GDM1 (cell line): ENCODE results near the gene PARD3.
"Not testable (repeated sequence)": the region's sequence is repeated elsewhere in the genome, so short reads cannot be mapped to it uniquely, and the experiment has no call there.

ENCODE experiments used
- DNase-seq: peaks from one replicate; lab custom pipeline; 2025; lab: John Stamatoyannopoulos, UW

PARD3 gene

DNA sequence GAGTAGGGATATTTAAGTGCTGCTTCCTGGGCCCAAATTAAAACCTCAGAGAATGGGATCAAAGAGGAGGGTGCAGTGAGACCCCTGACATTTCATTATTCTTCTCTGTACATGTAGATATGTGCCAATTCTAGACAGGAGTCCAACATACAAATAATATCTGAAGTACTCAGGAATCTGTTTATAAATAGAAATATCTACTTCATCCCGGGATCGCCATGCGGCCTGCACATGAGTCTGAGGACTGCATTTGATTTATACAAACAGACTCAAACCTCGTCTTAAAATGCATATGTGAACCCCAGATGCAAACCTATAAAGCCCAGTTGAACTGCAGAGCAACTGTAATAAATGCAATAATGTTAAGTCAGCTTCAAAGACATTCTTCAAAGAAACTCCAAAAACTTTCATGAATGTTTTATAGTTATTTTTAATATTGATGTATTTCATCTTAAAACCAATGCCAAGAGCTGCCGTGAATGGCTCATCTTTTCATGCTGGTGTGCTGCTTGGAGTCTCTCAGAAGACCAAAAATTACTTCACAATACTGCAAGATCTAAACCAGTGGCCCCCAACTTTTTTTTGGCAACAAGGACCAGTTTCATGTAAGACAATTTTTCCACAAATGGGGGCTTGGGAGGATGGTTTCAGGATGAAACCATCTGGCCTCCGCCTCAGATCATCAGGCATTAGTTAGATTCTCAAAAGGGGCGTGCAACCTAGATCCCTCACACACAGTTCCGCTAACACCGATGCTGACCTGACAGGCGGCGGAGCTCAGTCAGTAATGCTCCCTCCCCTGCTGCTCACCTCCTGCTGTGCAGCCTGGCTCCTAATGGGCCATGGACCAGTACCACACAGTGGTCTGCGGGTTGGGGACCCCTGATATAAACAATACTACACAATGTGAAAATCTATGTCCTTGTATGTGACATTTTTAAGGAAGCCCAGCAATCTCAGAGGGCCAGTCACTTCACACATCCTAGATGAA, 166.9 kb downstream of the PARD3 start:
- DNase-seq = no peak

DNA sequence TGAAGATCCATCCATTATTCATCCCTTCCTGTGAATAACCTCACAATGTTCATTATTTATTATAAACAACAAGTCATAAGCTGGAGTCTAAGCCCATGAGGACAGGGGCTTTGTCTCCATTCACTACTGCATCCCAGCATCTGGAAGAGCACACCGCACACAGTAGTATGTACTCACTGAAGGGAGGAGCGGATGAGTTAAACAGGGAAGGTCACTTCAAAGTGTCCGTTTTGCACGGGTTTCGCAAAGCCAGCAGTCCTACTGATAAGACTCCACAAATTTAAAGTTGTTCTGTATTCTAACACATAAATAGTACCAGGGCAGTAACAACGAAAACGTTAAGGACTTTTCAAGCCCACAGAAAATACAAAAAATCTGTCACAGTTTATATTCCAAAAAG, 167.9 kb downstream of the PARD3 start:
- no peak for DNase-seq

DNA sequence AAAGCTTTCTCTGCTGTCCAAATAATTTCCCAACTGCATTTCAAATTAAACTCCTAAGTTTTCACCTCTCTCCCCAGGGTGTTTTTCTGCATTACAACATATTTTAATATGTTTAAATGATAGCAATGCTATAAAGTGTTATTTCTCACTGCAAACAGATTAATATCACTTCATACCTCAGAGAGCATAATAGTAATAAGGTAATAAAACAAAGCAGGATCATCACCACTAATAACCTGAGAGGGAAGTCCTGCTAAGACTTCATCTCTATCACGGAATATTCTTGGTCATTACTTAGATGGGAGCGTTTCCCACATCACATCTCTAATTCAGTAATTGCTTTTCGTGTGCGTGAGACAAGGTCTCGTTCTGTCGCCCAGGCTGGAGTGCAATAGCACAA, 168.8 kb downstream of the PARD3 start:
- no peak for DNase-seq

DNA sequence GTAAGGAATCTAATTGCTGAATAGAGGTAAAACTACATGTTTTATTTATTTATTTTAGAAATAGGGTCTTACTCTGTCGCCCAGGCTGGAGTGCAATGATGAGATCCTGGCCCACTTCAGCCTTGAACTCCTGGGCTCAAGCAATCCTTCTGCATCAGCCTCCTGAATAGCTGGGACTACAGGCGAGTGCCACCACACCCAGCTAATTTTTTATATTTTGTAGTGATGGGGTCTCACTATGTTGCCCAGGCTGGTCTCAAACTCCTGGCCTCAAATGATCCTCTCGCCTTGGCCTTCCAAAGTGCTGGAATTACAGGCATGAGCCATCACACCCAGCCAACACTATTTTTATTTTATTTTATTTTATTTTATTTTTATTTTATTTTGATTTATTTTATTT, 170.3 kb downstream of the PARD3 start:
- DNase-seq = not testable (repeated sequence)

DNA sequence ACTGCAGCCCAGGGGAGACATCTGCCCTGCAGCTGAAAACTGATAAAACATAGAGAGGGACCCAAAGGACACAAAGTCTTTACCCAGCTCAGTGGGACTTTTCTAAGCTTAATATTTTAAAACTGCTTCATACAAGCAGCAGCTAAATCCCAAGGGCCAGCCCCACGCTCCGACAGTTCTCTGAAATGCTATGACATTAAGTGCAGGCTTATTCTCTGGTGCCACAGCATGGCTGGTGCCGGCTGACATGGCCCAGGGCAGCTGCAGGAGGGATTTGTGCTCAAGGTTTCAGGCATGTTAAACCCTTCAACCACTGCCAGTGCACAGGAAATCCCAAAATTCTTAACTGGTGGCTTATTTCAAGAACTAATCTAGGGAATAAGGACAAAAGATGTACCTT, 170.9 kb downstream of the PARD3 start:
- DNase-seq = no peak

DNA sequence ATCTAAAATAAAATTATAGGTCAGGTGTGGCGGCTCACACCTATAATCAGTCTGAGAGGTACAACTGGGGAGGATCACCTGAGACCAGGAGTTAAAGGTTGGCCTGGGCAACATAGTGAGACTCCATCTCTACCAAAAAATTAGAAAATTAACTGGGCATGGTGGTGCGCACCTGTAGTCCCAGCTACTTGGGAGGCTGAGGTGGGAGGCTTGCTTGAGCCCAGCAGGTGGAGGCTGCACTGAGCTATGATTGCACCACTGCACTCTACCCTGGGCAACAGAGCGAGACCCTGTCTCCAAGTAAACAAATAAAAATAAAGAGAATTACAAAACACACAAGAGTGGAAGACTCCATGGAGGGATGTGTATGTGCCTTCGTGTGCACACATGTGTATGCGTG, 171.5 kb downstream of the PARD3 start:
- no peak for DNase-seq

DNA sequence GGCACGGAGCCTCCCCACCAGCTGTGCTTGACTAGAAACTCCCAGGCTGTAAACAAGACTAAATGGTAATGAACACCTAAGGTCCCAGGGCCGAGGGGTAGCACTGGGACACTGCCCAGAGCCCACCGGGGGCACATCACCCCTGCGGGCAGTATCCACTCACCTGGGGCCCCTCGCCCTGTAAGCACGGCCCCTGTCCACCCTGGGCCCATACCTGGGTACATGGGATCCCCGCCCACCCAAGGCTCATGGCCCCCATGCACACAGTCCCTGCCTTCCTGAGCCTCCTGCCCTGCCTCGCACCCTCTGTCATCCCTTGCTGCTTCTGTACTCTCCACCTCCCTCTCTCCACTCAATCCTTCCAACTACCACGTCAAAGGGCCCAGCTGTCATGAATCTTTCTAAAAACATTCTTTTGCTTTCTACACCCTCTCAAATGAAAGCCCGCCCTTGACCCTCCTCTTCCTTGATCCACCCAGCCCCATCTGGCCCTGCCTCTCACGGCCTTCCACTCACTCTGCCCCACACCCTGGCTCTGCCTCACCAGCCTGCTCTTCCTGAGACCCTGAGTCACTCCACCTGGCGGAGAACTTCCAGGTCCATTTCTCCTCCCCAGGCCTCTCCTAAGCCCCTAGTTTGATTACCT, 173.1 kb downstream of the PARD3 start:
- no peak for DNase-seq

DNA sequence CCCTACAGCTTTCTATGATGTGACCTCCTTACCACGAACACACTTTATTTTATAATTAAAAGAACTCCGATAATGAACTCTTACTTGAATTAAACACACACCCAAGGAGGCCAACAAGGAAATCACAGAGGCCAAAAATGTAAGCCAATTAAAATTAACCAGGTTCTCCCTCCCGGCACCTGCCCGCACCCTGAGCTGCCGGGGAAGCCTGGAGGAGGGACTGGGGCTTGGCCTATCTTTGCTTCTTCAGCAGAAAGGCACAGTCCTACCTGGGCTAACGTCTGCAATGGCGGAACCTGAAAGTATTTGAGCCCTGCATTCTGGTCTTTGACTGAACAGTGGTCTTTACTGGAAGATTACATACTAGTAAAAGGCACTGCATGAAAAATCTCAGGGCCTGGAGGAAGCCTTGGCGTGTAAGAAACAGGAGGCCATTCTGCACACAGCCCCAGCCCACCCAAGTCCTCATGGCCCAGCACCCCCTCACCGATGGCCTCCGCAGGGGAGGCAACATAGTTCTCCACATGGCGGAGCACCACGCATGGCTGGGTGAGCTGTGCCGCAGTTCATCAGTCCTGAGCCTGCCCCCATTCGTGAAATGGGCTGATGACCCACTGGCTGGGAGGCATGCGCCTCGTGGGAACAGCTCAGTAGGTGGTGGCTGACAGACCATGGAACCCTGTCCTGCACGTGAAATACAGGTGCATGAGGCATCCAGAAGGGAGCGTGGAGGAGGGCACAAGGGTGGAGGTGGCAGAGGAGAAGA, 173.8 kb downstream of the PARD3 start:
- no peak for DNase-seq

DNA sequence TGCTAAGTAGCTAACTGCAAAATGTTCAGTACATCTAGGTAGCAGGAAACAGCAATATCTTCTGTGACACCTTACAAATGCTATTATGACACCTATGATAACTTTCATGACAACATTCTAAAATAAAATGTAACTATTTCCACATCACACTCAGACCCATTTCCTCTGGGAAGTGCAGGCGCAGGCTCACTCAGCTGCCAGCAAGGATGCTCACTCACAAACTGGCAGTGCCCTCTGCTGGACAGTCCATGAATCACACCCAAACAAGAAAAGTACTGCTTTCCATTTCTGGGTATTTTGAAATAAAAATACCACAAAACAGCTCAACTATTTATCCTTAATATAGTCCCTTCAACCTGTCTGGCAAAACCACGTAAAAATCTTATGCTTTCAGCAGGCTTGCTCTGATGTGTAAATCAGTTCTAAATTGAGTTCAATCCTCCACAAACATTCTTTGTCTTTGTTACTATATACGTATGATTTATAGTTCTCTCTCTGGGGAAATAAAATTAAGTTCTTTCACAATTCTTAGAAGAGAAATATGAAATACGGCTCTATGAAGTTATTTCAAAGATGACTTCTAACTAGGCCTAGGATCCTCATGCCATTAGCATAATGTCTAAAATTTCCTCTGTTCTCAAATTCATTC, 176.6 kb downstream of the PARD3 start:
- DNase-seq = peak; percentile 38

DNA sequence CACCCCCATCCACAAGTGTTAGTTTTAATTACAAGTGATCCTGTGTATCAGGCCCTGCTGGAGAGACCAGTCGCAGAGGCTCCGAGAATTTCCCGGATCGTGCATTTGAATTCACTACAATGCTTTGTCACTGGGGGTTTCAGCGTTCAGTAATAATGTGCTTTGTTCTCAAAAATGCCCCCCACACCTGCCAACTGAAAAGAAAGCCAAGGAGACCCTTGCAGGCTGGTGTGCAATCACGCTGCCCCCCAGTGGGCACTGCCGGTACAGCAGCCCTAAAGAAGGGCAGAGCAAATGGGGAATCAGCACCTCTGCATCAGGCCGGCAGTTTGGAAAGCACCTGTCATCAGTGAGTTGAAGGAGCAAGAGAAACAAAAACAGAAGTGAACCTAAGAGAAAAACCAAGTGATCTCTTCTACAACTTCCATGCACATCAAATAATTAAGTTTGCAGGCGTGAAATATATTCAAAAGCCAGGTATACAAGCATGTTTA, 177.6 kb downstream of the PARD3 start:
- DNase-seq = peak; percentile 30

DNA sequence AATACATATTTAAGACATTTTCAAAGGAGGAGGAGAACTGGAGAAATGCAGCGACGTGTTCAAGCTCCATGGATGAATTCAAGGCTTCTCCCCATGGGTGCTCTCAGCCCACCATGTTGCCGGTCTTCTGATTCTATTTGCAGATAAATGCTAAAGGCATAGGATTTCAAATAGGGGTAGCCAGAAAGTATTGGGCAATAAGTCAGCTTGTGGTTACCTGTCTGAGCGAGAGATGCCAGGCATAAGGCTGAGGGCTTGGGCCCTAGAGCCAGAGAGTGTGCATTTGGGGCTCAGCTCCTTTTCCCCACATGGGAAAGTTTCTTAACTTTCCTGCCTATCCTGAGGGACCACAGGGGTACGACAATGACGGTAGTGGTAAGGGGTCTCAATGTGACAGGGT, 180.0 kb downstream of the PARD3 start:
- DNase-seq = no peak

DNA sequence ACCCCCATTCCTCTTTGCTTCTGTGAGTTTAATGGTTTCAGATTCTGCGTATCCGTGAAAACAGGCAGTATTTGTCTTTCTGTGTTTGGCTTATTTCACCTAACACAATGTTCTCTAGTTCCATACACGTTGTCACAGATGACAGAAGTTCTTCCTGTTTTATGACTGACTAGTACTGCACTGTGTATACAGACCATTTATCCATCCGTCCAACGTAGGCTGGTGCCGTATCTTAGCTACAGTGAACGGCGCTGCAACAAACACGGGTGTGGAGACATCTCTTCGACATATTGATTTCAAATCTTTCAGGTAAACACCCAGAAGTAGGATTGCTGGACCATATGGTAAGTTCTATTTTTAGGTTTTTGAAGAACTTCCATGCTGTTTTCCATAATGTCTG, 181.7 kb downstream of the PARD3 start:
- no peak for DNase-seq

DNA sequence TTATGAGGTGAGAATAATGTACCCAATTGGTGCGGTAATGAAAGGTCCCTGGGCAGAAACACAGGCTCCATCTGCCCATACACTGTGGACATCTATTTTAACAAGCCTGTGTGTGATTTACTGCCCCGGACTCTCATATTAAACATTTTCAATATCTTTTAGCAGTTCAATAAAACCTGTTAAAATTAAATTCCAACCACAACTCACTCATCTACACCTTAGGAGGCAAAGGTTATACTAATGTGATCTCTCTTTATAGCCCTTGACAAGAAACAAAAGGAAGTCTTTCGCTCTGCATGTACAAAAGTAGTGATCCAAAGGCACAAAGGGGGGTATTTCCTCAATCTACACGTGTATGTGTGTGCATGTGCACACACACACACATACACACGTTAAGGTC, 186.0 kb downstream of the PARD3 start:
- DNase-seq = no peak

DNA sequence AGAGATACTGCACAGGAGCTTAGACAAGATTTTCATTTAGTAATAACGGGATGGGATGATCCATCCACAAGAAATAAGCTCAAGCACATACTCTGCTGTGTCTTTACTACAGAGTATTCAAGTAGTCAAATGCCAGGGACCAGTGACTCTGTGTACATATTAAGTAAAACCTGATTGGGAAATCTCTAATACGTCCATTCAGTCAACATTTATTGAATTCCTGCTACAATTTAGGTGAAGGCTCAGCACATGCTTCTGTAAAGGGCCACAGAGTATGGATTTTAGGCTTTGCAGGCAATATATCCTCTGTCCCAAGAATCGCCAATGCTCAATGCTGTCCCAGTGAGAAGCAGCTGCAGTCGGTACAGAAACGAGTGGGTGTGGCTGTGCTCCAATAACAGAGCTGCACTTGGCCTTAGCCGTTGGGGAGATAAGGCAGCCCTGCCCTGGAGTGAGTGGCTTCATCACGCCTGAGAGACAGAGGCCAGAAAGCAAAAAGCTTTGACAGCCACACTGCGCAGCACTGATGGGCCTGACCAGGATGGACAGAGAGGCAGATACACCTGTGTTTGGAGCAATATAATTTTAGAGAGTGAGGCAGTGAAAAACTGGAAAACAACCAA, 186.8 kb downstream of the PARD3 start:
- DNase-seq = no peak

DNA sequence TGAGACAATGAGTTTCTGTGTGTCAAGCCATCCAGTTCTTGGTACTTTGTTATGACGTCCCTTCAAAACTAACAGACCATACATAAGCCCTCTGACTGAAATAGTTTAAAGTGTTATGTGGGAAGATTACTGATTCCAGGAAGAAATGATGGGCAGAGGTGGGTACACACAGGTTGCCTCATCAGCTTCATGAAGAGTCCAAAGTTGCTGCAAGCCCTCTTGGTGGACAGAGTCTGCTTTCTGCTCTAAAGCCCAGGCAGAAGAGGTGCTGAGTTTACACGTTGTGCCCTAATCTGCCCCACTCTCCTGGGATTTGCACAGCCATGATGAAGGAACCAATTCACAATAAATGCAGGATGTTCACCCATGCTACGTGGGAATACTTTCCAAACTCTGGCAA, 187.4 kb downstream of the PARD3 start:
- DNase-seq = no peak

DNA sequence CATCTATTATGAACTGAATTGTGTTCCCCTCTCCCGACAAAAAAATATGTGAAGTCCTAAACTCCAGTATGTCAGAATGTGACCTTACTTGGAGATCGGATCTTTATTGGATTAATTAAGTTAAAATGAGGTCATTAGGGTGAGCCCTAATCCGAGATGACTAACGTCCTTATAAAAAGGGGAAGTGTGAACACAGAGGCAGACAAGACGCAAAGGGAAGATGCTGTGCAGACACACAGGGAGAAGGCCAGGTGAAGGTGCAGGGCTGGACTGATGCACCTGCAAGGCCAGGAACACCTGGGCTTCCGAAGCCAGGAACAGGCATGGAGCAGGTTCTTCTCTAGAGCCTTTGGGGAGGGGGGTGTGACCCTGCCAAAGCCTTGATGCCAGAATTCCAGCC, 187.8 kb downstream of the PARD3 start:
- no peak for DNase-seq

DNA sequence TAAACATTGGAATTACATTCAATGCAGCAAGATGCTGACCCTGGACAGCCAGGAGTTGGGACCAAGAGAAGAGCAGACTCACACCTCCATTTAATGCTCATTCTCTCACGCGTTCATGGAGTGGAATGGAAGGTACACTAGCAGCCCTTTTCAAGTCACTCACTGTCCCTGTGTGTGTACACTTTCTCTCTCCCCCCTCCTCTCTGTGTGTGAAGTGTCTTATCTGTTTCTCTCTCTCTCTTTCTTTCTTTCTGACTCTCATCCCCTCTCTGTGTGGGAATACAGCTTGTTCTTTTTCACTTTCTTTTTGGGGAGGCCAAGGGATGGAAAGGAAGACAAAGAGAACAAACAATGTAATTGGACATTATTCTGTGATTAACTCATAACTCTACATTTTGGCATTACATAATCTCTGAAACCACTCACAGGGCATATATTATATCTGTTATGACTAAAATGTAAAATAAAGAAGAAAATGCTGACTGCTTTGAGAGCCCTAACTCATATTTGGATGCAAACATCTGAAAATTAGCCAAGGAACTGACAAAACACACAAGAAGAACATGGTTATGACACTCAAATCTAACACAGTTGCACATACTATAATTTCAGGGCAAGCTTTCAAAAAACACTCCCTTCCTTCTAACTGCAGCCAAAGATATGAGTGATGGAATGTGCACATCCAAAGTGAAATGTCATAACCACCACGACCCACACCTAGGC, 188.8 kb downstream of the PARD3 start:
- no peak for DNase-seq

DNA sequence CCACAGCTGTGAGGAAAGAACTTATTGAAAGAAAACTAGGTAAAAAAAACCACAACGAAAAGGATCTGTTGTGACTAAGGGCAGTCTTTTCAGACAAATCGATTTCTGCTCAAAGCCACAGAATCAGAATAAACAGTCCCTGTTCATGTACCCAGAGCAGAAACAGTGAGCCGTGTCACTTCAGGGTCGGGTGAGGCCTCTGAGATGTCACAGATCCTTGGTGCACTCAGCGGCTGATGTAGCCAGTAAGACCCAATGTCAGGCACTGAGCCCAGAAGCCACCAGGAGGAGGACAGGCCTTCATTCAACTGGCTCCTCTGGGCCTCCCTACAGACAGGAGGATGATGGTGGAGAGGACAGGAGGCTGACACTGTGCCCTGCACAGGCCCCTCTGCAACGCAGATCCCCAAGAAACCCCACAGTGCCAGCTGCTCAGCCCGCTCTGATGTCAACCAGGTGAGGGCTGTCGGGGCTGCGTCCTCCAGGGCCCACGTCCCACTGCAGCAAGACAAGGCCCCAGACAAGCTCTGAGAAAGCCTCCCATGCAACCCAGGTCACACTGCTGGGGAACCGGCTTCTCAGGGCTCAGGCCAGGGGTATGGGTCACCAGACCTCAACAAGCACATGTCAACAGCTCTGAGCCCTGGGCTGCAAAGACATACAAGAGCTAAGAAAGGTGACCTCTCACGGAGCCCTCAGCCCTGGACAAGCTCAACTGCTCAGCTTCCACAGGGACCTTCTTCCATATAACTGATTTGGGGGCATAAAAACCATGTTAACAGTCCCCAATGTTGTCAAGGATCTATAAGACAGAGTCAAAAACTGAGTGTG, 190.6 kb downstream of the PARD3 start:
- DNase-seq = no peak

DNA sequence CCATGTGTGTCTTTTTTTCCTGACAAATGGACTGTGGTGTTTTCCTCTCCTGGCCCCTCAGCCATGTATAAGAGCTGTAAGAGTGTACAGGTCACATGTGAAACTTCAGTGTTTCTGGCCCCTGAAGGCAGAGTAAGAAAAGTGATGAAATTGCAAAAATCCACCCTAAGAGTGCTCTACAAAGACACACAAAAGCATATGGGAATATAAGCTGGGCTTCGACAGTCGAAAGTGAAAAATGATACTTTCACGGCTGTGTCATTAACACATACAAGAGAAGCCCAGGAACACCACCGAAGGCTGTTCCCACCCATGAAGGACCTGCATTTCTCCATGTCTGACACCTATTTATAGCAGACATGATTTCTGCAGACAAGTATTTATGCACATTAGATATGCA, 192.2 kb downstream of the PARD3 start:
- DNase-seq = no peak

DNA sequence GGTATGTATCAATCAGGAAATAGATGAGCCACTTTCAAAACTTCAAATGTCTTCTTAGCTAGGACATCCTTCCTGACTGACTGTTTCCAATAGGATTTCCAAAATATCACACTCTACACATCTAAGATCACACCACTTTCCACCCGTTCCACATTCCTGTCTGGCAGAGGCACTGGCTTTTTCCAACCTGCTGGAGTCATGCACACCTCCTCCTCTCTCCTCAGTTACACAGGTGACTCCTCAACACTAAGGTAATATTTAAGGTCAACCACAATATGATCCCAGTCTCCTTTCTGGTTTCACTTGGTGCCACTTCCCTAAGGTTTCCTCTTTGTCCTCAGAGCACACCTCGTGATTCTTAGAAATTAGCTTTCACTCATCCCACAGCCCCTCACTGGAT, 196.5 kb downstream of the PARD3 start:
- no peak for DNase-seq
